ENCODE data around the gene SEC14L1. TPM values are rescaled to one million over a fixed set of nuclear protein-coding genes. Genes with fewer than 3 reads are reported as not detected.

Gene SEC14L1
- total and polyA plus RNA-seq, 2 of the 8 experiments (the other 6 are each of a cell fraction or from before 2014, with no cell fraction given), result 27.2 to 74.4 TPM

GRCh38 chr17:77163511-77164280 lies 22.9 kb downstream of the SEC14L1 start:
- DNase-seq (ENCODE audit: low read depth in 1 of 2, low spot score in 2 of 2) (no peak), FAIRE-seq (no peak)
- peaks cover 8 to 18% (median 17%) of the 10 kb centered on the region in 4 experiments for H3K4me1 ChIP-seq (replicated peaks in 1 of 4; ENCODE audit: control insufficient read depth in 3 of 4, insufficient read depth in 4 of 4, low read length in 3 of 4)
- no peak overlapping the region; a peak in 1 of 7 replicates for H3K9ac ChIP-seq (replicated peaks in 1 of 4; ENCODE audit: extremely low read depth in 1 of 4, low read depth in 3 of 4, low read length in 3 of 4)
- ChIA-PET CTCF (ENCODE audit: partially characterized antibody) (interaction anchor here (0.8 to 1.4 kb wide), 8 partner anchors 11 to 77 kb away, joined by 3 to 5 read pairs (median 4); no protein-coding TSS in a partner anchor), POLR2A (ENCODE audit: partially characterized antibody) (interaction anchor here (0.6 to 1.3 kb wide), 2 partner anchors 21 to 22 kb away, joined by 3 to 4 read pairs; no protein-coding TSS in a partner anchor)
- peaks cover 0 to 19% of the 10 kb centered on the region in 2 experiments; a peak in 2 of 4 replicates for H3K79me2 ChIP-seq (ENCODE audit: control insufficient read depth in 1 of 2, insufficient read depth in 2 of 2, low read length in 2 of 2)
- peak overlapping the region; percentile 49; the same call in 1 of the 2 replicates for H2BK5ac ChIP-seq (ENCODE audit: low read depth, low read length)
- H3K9me3 ChIP-seq (ENCODE audit: insufficient read depth in 2 of 2, low read depth in 1 of 2, low read length in 1 of 2), result no peaks in the 10 kb centered on the region
- no peaks in the 10 kb centered on the region for H3K27me3 ChIP-seq (replicated peaks in 1 of 4; ENCODE audit: control insufficient read depth in 3 of 4, extremely low read depth in 1 of 4, insufficient read depth in 3 of 4, low read length in 3 of 4)
- no peak overlapping the region for H3K23ac ChIP-seq (ENCODE audit: insufficient read length)
- peak overlapping the region; percentile 50 for H4K91ac ChIP-seq (replicated peaks; ENCODE audit: insufficient read length, low read length)
- H2AFZ ChIP-seq (ENCODE audit: low read length), result no peak overlapping the region
- peak overlapping the region in 1 of 2 experiments; percentile 62; a peak in 1 of 4 replicates for H3K4me2 ChIP-seq (ENCODE audit: insufficient read depth in 1 of 2, low read depth in 2 of 2, low read length in 2 of 2)
- no peak overlapping the region for H3K27ac ChIP-seq (ENCODE audit: low read depth, low read length)
- H2AK5ac ChIP-seq (ENCODE audit: low read depth, low read length), result no peak overlapping the region; the same call in 1 of the 2 replicates
- H3K56ac ChIP-seq (replicated peaks; ENCODE audit: insufficient read length, low read depth, low read length), result no peak overlapping the region
- H3K36me3 ChIP-seq (ENCODE audit: control insufficient read depth in 2 of 4, insufficient read depth in 4 of 4, low read length in 3 of 4), result peaks cover 0 to 5% (median 0%) of the 10 kb centered on the region in 4 experiments; a peak in 1 of 8 replicates
- 0 out of 2 replicates have a peak overlapping the region, but pooled peaks have one; percentile 29 for H3K18ac ChIP-seq (ENCODE audit: extremely low read depth, low read length)
- H3K4ac ChIP-seq (replicated peaks; ENCODE audit: insufficient read length, low read depth, low read length), result no peak overlapping the region
- H2BK120ac ChIP-seq (replicated peaks; ENCODE audit: low read depth, low read length), result no peak overlapping the region
- 0 out of 2 replicates have a peak, but pooled peaks cover 2% of the 10 kb centered on the region for H3K23me2 ChIP-seq (ENCODE audit: low read depth, low read length)
- no peaks in the 10 kb centered on the region; the same call in 1 of the 2 replicates for H3K79me1 ChIP-seq (ENCODE audit: low read depth, low read length)
- no peak overlapping the region for H4K5ac ChIP-seq (ENCODE audit: insufficient read length, low read depth, low read length)
- H2BK15ac ChIP-seq (ENCODE audit: low read length), result no peak overlapping the region
- no peak overlapping the region for H3K14ac ChIP-seq (ENCODE audit: insufficient read length)
- no peaks in the 10 kb centered on the region for H4K20me1 ChIP-seq (replicated peaks in 1 of 2; ENCODE audit: control insufficient read depth in 1 of 2, insufficient read depth in 2 of 2, low read length in 2 of 2)
- 80% methylated on average over 17 of the region's 17 CpGs; no CpG with 5 or more reads in 1 of the 2 experiments for WGBS, 2 experiments (ENCODE audit: extremely low coverage in 1 of 2, insufficient coverage in 1 of 2, insufficient read length in 1 of 2, insufficient replicate concordance in 2 of 2, low coverage in 1 of 2, low lambda C conversion rate in 2 of 2, missing lambda C conversion rate in 1 of 2)
- H2BK12ac ChIP-seq (ENCODE audit: low read depth, low read length), result peak overlapping the region; percentile 91; the same call in 1 of the 2 replicates
- no peak overlapping the region for H4K8ac ChIP-seq (ENCODE audit: extremely low read depth, insufficient read depth, low read length)
- no peak overlapping the region for H3K4me3 ChIP-seq (ENCODE audit: extremely low read depth in 1 of 4, insufficient read depth in 2 of 4, low read depth in 3 of 4, low read length in 4 of 4)
- peak overlapping the region; percentile 83; the same call in 1 of the 2 replicates for H2BK20ac ChIP-seq (ENCODE audit: low read length)
- no peak for TF ChIP-seq SP1 (IDR thresholded peaks at IDR 0.05; ENCODE audit: low read depth, low read length)
- no peak for TF ChIP-seq SIRT6 (IDR thresholded peaks at IDR 0.05; ENCODE audit: low read length)
- TF ChIP-seq RBBP5 (IDR thresholded peaks at IDR 0.05; ENCODE audit: borderline replicate concordance, low read depth, low read length), result no peak
- no peak for TF ChIP-seq ZNF274 (IDR thresholded peaks at IDR 0.05; ENCODE audit: borderline replicate concordance, extremely low read depth, low read length)
